ENCODE measurements around the gene NAA10. TPM values are rescaled to one million over a fixed set of nuclear protein-coding genes. Genes with fewer than 3 reads are reported as not detected.

Gene NAA10
- total RNA-seq, 1 experiment from 2014 or later = 246 TPM

GRCh38 chrX:153927922-153928760, 6.7 kb downstream of the NAA10 start:
- H3K4me3 ChIP-seq (ENCODE audit: low read depth in 2 of 2, low read length in 2 of 2) = peak overlapping the region; percentile 79 to 95
- peaks cover 7% of the 10 kb centered on the region for H3K36me3 ChIP-seq (ENCODE audit: control insufficient read depth, insufficient read depth, low read length)
- peak overlapping the region; percentile 99 for H3K27ac ChIP-seq (ENCODE audit: low read length)
- H3K9me3 ChIP-seq (ENCODE audit: control insufficient read depth, insufficient read depth, low read depth, low read length) = no peaks in the 10 kb centered on the region
- ATAC-seq = peak; percentile 86
- ChIA-PET POLR2A (interaction anchor here (0.6 to 1.6 kb wide), 2 partner anchors 8 to 20 kb away, joined by 3 to 5 read pairs; no protein-coding TSS in a partner anchor), CTCF (interaction anchor here (0.6 to 0.9 kb wide), 2 partner anchors 19 to 292 kb away, joined by 5 to 9 read pairs; no protein-coding TSS in a partner anchor)
- peak; percentile 91 for DNase-seq (ENCODE audit: low read depth, low spot score)
- H3K4me1 ChIP-seq (ENCODE audit: control insufficient read depth, insufficient read depth, low read length) = peaks cover 50% of the 10 kb centered on the region
- intact Hi-C loops (cut with micrococcal nuclease; ENCODE audit: unreplicated experiment) (loop anchor here (10.0 kb wide), 1 partner anchor 163 kb away; the partner anchor contains the start of gene PLXNB3), in situ Hi-C loops (cut with HindIII; ENCODE audit: low pct_unique_long_range_greater_than_20kb, low sequenced_read_pairs) (no loop called here)
- no peaks in the 10 kb centered on the region for H3K27me3 ChIP-seq (ENCODE audit: control insufficient read depth, insufficient read depth, low read length)
- TF ChIP-seq SIN3A (IDR thresholded peaks at IDR 0.05; ENCODE audit: borderline replicate concordance, insufficient read depth, low read depth, low read length) (peak; percentile 93; the same call in 1 of the 2 replicates), CTCF (IDR thresholded peaks at IDR 0.05) (no peak), TCF7L2 (IDR thresholded peaks at IDR 0.05; ENCODE audit: low read depth, low read length) (no peak; the same call in 1 of the 2 replicates), POLR2AphosphoS5 (IDR thresholded peaks at IDR 0.05; ENCODE audit: low read depth, low read length) (peak; percentile 93), REST (IDR thresholded peaks at IDR 0.05; ENCODE audit: insufficient read depth in 1 of 2, low read depth in 2 of 2, low read length in 1 of 2) (no peak)
- BruUV-seq (replicated peaks) = no TSS peak

GRCh38 chrX:153927672-153927921, 7.2 kb downstream of the NAA10 start:
- CTCF ChIA-PET = interaction anchor here (0.6 to 5.4 kb wide), 2 partner anchors 19 to 292 kb away, joined by 5 to 45 read pairs; no protein-coding TSS in a partner anchor
- H3K27ac ChIP-seq (ENCODE audit: low read length) = peak overlapping the region; percentile 99
- TF ChIP-seq TCF7L2 (IDR thresholded peaks at IDR 0.05; ENCODE audit: low read depth, low read length) = peak; percentile 16; the same call in 1 of the 2 replicates
- TF ChIP-seq POLR2AphosphoS5 (IDR thresholded peaks at IDR 0.05; ENCODE audit: low read depth, low read length) = peak; percentile 10; the same call in 1 of the 2 replicates
- no peak for TF ChIP-seq REST (IDR thresholded peaks at IDR 0.05; ENCODE audit: insufficient read depth in 1 of 2, low read depth in 2 of 2, low read length in 1 of 2)
- no peak for TF ChIP-seq SIN3A (IDR thresholded peaks at IDR 0.05; ENCODE audit: borderline replicate concordance, insufficient read depth, low read depth, low read length)
- peak; percentile 1; the same call in 1 of the 2 replicates for ATAC-seq
- no TSS peak for BruUV-seq (replicated peaks)
- peaks cover 7% of the 10 kb centered on the region for H3K36me3 ChIP-seq (ENCODE audit: control insufficient read depth, insufficient read depth, low read length)
- H3K27me3 ChIP-seq (ENCODE audit: control insufficient read depth, insufficient read depth, low read length) = no peaks in the 10 kb centered on the region
- intact Hi-C loops (cut with micrococcal nuclease; ENCODE audit: unreplicated experiment) = loop anchor here (10.0 kb wide), 1 partner anchor 163 kb away; the partner anchor contains the start of gene PLXNB3
- H3K4me1 ChIP-seq (ENCODE audit: control insufficient read depth, insufficient read depth, low read length) = peaks cover 52% of the 10 kb centered on the region
- no peaks in the 10 kb centered on the region for H3K9me3 ChIP-seq (ENCODE audit: control insufficient read depth, insufficient read depth, low read depth, low read length)
- H3K4me3 ChIP-seq (ENCODE audit: low read depth in 2 of 2, low read length in 2 of 2) = peak overlapping the region; percentile 79 to 95
- POLR2A ChIA-PET = interaction anchor here (1.6 kb wide), 1 partner anchor 20 kb away, joined by 5 read pairs; no protein-coding TSS in a partner anchor
- in situ Hi-C loops (cut with HindIII; ENCODE audit: low pct_unique_long_range_greater_than_20kb, low sequenced_read_pairs) = no loop called here
- DNase-seq (ENCODE audit: low read depth, low spot score) = no peak

All from Panc1 (cell line).